Amniotic epithelial cell (primary cell): ENCODE measurements around the gene AKAP3.

Source experiments
- DNase-seq: peaks from one replicate; pipeline ENCODE4 v3.0.0-alpha.2; 2010; ENCODE audit warnings: low read depth

Gene AKAP3

GRCh38 chr12:4648501-4649357 lies at the start of gene AKAP3, which contains the start of gene NDUFA9:
Gene AKAP3 (minus strand): TSS chr12:4649051. CDS start chr12:4638196, 10,855 bp downstream.
Gene NDUFA9 (plus strand): TSS chr12:4649114. CDS start chr12:4649127, 13 bp downstream.
- peak; percentile 82 for DNase-seq

GRCh38 chr12:4690760-4691159 lies 41.9 kb upstream of the AKAP3 start:
- DNase-seq: no peak

GRCh38 chr12:4685317-4685716 lies 36.5 kb upstream of the AKAP3 start:
- peak; percentile 3 for DNase-seq

DNA sequence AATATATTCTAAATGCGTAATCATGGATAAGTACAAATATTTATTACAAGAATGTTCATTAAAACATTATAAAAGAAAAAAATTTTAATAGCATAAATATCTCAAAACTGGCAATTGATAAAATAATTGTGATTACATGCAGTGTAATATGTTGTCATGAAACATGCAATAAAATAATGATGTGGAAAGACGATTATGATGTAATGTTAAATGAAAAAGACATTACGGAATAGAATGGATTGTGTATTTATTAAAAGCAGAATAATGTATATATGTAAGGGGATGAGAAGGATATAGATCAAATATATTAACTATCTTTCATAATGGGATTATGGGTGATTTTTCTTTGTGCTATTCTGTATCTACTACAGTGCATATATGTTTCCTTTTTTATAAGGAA lies 32.9 kb upstream of the AKAP3 start:
- DNase-seq: no peak

- no peak for DNase-seq
These were observed 30.9 kb upstream of the AKAP3 start for GRCh38 chr12:4679711-4680110.

GRCh38 chr12:4665236-4665635 lies 16.4 kb upstream of the AKAP3 start:
- DNase-seq: no peak

GRCh38 chr12:4663971-4664505 lies 15.2 kb upstream of the AKAP3 start:
- DNase-seq: peak; percentile 73

DNA sequence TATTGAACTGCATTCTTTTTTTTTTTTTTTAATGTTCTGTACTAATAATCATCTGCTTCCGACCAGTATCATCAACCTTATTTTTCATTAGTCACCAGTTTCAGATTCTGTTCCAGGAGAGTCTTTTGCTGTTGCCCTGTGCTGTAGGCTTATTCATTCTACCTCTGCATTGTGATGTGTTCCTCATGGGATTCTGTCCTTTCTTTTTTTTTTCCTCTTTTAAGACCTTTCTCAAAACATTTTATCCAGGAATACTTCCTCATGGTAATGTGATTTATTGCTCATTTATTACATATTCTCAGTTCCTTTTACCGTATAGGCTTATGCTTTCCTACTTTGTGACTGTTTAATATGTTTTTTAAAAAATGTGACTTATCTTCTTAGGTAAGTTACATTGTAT lies 4.8 kb upstream of the AKAP3 start:
- no peak for DNase-seq

DNA sequence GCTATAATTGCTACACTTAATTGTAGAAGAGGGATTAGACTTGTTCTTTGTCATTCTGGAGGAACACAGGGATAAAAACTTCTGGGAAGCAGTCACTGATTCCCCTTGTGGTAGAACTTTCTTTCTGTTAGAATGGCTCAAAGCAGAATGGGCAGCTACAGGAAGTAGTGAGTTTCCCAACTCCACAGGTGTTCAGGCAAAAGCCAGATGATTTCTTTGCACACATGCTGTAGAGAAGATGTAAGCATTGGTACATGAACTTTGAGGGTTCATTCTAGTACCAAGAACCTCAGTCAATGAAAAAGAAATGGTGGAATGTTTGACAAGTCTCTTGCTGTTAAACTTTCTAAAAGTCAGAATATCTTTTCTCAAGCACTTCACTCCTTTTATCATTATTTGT lies 4.4 kb upstream of the AKAP3 start:
- no peak for DNase-seq

GRCh38 chr12:4649358-4649661 lies 459 bp upstream of the AKAP3 start:
- no peak for DNase-seq

DNA sequence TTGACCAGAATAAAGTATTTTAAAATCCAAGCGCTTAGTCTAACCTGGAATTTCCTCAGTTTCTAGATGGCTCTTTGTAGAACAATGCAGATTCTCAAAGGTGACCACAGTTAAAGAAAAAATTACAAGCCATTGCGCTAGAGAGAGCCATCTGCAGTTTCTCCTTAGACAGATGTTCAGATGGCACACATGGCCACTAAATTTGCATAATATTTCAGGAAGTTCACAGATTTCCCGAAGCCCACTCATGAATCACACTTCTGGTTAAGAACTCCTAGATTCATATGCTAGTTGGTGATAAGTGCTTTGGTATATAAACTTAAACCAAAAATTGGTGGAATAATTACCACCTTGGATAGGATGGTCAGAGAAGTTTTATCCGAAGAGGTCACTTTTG lies 749 bp downstream of the AKAP3 start:
- DNase-seq: peak; percentile 18

GRCh38 chr12:4645023-4645422 lies 3.8 kb downstream of the AKAP3 start:
- no peak for DNase-seq

GRCh38 chr12:4643747-4644146 lies 5.1 kb downstream of the AKAP3 start:
- no peak for DNase-seq

DNA sequence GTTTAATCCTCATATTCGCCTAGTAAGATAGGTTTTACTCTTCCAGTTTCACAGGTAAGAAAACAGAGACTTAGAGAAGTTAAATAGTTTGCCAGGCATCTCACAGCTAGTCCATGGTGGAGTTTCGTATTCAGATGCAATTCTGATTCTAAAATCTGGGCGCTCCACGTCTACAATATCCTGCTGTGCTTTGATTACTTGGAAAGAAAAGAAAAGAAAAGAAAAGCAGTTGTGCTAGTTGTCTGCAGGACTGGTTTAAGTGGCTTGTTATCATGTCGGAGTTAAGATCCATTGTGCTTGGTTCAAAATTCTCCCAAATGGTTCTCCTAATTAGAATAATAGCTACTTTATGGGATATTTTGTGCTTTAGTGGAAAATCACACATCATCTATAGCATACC lies 18.6 kb downstream of the AKAP3 start:
- DNase-seq: no peak

DNA sequence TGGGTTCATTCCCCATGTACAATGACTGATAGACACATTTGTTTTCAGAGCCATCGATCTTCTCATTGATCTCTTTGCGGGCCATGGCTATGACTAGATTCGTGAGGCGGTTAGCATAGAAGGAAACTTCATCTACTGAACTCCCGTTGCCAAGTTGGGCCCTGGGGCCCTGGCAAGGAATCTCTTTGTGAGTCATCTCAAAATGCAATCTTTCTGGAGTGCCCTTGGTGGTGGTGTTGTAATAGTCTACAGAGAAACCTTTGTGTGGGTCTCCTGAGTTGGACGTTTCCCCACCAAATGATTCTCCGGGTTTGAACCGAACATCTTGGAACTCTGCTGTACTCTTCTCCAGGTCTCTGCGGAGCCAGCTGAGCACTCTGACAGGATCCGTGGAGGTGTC lies 20.4 kb downstream of the AKAP3 start:
- no peak for DNase-seq

DNA sequence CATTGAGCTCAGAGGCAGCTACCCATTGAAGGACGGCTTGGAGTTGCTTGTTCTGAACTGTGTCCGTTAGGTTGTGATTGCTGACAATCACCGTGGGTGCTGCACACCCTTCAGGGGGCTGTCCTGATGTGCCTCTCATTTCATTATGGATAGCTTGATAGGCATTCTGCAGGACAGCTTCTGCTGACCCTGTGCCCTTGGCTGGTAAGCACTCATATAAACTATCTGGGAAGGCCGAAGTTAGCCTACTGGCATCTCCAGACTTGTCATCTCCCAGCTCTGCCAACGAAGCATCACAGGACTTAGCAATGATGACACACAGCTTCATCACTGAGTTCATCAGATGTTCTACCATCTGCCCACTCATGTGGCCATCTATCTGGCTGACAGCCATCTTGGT lies 22.3 kb downstream of the AKAP3 start:
- no peak for DNase-seq

DNA sequence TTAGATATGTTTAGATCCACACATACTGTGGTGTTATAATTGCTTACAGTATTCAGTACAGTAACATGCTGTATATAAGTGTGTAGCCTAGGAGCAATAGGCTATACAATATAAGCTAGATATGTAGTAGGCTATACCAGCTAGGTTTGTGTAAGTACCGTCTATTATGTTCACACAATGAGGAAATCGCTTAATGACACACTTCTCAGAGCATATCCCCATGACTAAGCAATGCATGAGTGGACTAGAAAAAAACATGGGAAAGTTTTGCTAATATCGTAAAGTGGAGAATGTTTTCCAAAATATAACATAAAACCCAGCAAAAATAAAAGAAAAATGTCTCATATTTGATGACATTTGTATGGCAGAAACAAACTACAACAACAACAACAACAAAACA lies 27.3 kb downstream of the AKAP3 start:
- no peak for DNase-seq

GRCh38 chr12:4615667-4616066 lies 33.2 kb downstream of the AKAP3 start:
- no peak for DNase-seq

- no peak for DNase-seq
These were observed 38.4 kb downstream of the AKAP3 start for GRCh38 chr12:4610481-4610880.

DNA sequence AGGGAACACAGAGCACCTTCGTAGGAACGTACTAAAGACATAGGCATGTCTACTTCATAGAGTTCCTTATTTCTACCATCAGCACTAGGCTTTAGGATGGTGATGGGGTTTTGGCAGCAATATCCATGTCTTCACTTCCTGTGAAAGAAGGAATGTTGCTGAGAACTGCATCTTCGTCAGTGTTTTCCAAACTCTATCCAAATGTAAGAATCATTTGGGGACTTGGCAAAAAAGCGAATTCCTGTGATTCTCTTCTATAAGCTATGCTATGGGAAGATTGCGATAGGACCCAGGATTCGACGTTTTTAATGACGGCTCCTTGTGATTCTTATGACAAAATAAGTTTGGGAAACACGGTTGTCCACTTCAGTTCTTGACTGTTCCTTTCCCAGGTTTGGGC lies 39.8 kb downstream of the AKAP3 start:
- DNase-seq: no peak

DNA sequence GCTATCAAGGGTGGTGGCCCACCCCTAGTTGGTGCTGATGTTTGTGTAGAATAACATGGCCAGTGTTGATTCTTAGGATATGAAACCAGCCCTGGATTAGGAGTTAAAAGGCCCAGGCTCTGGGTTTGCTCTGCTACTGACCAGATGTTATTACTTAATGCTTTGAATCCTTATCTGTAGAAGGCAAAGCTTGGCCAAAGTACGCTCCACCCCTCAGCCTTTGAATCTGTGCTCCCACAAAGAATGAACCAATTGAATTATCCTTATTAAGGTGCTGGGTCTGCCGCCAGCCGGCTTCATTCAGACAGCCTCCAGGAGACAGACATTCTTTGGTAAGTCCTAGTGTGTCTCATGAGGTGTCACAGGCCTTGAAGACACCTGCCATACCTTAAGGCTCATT lies 41.8 kb downstream of the AKAP3 start:
- DNase-seq: peak; percentile 11

DNA sequence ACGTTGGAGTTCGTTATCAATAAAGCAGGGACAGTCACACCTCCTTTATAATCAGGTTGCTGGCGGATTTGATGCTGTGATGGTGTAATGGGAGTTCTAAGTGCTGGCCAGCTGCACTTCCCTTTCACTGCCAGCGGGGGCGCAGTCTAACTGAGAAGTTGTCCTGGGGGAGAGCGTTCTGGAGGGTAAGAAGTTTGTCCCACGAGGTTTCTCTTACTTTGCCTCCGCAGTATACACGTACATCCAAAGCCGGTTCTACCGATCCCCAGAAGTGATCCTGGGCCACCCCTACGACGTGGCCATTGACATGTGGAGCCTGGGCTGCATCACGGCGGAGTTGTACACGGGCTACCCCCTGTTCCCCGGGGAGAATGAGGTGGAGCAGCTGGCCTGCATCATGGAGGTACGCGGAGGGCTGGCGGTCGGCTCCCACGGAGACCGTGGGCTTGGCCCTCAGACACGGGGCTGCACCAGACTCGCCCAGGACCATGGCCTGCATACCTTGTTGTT lies 44.1 kb downstream of the AKAP3 start:
- DNase-seq: peak; percentile 85

GRCh38 chr12:4603946-4604345 lies 44.9 kb downstream of the AKAP3 start:
- DNase-seq: no peak

- no peak for DNase-seq
These were observed 45.4 kb downstream of the AKAP3 start for GRCh38 chr12:4603421-4603820.
